ENCODE data around the gene SORL1. TPM values are rescaled to one million over a fixed set of nuclear protein-coding genes. Genes with fewer than 3 reads are reported as not detected.

SORL1 gene
- total and polyA plus RNA-seq, 9 of the 15 experiments (the other 6 are each of a cell fraction or from before 2014, with no cell fraction given): 0.01 to 0.66 TPM; not detected in 7

- TF ChIP-seq HDAC3 (IDR thresholded peaks at IDR 0.05; ENCODE audit: borderline replicate concordance, partially characterized antibody): no peak
- no peak for TF ChIP-seq RBM17 (IDR thresholded peaks at IDR 0.05; ENCODE audit: borderline replicate concordance, low read depth, low read length)
- no peak for TF ChIP-seq ZNF41 (CRISPR knock-in tag; conservative IDR thresholded peaks at IDR 0.05)
- TF ChIP-seq NFATC3 (IDR thresholded peaks at IDR 0.05): no peak
- TF ChIP-seq DNMT1 (IDR thresholded peaks at IDR 0.05): no peak
These were observed 105.2 kb downstream of the SORL1 start (continued) for GRCh38 chr11:121557348-121557747.

DNA sequence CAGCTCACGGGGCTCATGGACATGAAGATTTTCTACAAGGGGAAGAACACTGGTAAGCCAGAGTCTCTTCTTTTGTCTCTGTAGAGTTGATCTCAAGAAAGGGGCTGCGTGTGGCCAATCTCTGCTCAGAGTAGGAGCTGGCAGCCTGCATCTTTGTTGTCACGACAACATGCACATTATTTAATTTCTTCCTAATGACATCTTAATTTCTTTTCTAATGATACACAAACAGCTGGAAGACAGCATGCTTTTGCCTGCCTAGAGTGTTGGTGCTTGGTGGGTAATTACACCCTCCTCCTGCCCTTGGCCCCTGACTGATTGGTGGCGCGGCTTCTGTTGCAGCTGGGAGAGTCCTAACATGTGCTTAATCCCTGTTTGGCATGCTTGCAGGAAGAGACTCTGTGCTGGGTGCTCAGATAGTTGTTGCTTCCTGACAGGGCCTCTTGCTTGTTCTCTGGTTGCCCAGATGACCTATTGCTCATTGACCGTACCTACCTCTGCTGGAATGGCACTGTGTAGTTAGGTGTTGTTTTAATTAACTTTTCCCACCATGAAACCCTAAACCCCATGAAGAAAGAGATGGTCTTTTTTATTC lies 107.6 kb downstream of the SORL1 start:
- intact Hi-C loops (cut with micrococcal nuclease) (no loop called here), in situ Hi-C loops (cut with MboI) (no loop called here)
- DNase-seq (ENCODE audit: extremely low read depth in 1 of 4, low spot score in 3 of 4): no peak
- Histone ChIP-seq H3K9me3 (replicated peaks; ENCODE audit: control insufficient read depth, insufficient read depth, low read depth, low read length) (no peaks in the 10 kb centered on the region), H3K27ac (ENCODE audit: extremely low read depth, low read depth, low read length) (no peak overlapping the region), H4K20me1 (replicated peaks; ENCODE audit: control insufficient read depth, insufficient read depth, low read length) (0 out of 2 replicates have a peak, but pooled peaks cover 3% of the 10 kb centered on the region), H3K36me3 (ENCODE audit: control insufficient read depth, insufficient read depth, low read length) (no peaks in the 10 kb centered on the region), H3K4me2 (ENCODE audit: insufficient read depth, low read length) (no peak overlapping the region), H3K4me3 (no peak overlapping the region), H2AFZ (ENCODE audit: low read depth, low read length) (no peak overlapping the region), H3K9ac (ENCODE audit: insufficient read depth in 1 of 2, low read depth in 2 of 2, low read length in 2 of 2) (no peak overlapping the region), H3K9me1 (ENCODE audit: control insufficient read depth, insufficient read depth, low read length) (no peaks in the 10 kb centered on the region), H3K27me3 (ENCODE audit: control insufficient read depth in 2 of 2, insufficient read depth in 2 of 2, low read length in 2 of 2) (peaks cover 0 to 11% of the 10 kb centered on the region in 2 experiments; a peak in 1 of 5 replicates), H3K4me1 (replicated peaks in 1 of 2; ENCODE audit: control insufficient read depth in 2 of 2, insufficient read depth in 2 of 2, low read length in 2 of 2) (no peaks in the 10 kb centered on the region), H3K79me2 (ENCODE audit: control insufficient read depth, insufficient read depth, low read length) (no peaks in the 10 kb centered on the region)
- FAIRE-seq: no peak
- CTCF ChIA-PET (ENCODE audit: low intra/inter-chr PET ratio): no interaction called here
- 0% methylated on average over 6 of the region's 6 CpGs for WGBS (ENCODE audit: insufficient coverage, low coverage, missing lambda C conversion rate)
- POLR2A ChIA-PET: no interaction called here
- ATAC-seq: no peak
- no TSS peak for BruUV-seq (replicated peaks)
- TF ChIP-seq MTA3 (IDR thresholded peaks at IDR 0.05; ENCODE audit: borderline replicate concordance) (no peak), ARID3B (CRISPR knock-in tag; IDR thresholded peaks at IDR 0.05; ENCODE audit: borderline replicate concordance) (no peak), EP400 (IDR thresholded peaks at IDR 0.05) (no peak), FUS (optimal IDR thresholded peaks at IDR 0.05; ENCODE audit: low read depth, low read length) (no peak), KAT2B (IDR thresholded peaks at IDR 0.05; ENCODE audit: low read depth, low read length) (no peak), ZNF134 (CRISPR knock-in tag; conservative IDR thresholded peaks at IDR 0.05) (no peak), TSC22D4 (tag; IDR thresholded peaks at IDR 0.05) (no peak), CXXC5 (CRISPR knock-in tag; IDR thresholded peaks at IDR 0.05) (no peak), FOXJ2 (tag; IDR thresholded peaks at IDR 0.05) (no peak), LEF1 (IDR thresholded peaks at IDR 0.05) (no peak), ZNF79 (CRISPR knock-in tag; IDR thresholded peaks at IDR 0.05; ENCODE audit: low read depth) (no peak), NCOA6 (IDR thresholded peaks at IDR 0.05) (no peak), GATAD2A (IDR thresholded peaks at IDR 0.05) (no peak), POLR2A (conservative IDR thresholded peaks at IDR 0.05) (no peak), ZNF584 (CRISPR knock-in tag; IDR thresholded peaks at IDR 0.05; ENCODE audit: low read depth) (no peak), KDM2B (CRISPR knock-in tag; IDR thresholded peaks at IDR 0.05) (no peak), ZNF133 (CRISPR knock-in tag; IDR thresholded peaks at IDR 0.05) (no peak)
- TF ChIP-seq, protein P1, sequence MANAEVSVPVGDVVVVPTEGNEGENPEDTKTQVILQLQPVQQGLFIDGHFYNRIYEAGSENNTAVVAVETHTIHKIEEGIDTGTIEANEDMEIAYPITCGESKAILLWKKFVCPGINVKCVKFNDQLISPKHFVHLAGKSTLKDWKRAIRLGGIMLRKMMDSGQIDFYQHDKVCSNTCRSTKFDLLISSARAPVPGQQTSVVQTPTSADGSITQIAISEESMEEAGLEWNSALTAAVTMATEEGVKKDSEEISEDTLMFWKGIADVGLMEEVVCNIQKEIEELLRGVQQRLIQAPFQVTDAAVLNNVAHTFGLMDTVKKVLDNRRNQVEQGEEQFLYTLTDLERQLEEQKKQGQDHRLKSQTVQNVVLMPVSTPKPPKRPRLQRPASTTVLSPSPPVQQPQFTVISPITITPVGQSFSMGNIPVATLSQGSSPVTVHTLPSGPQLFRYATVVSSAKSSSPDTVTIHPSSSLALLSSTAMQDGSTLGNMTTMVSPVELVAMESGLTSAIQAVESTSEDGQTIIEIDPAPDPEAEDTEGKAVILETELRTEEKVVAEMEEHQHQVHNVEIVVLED (CRISPR knock-in tag; IDR thresholded peaks at IDR 0.05): no peak
